HG03469 (cell line): Measurements from ENCODE around the gene BLACAT1.
"Not testable (repeated sequence)": the region's sequence is repeated elsewhere in the genome, so short reads cannot be mapped to it uniquely, and the experiment has no call there.

Experiments used
- ATAC-seq: cut with Tn5 transposase; IDR thresholded peaks from one replicate; pipeline ENCODE4 v1.9.1; 2021; ENCODE audit warnings: mild to moderate bottlenecking, moderate library complexity, moderate number of reproducible peaks; ENCODE audit not compliant: unreplicated experiment

The BLACAT1 gene

DNA sequence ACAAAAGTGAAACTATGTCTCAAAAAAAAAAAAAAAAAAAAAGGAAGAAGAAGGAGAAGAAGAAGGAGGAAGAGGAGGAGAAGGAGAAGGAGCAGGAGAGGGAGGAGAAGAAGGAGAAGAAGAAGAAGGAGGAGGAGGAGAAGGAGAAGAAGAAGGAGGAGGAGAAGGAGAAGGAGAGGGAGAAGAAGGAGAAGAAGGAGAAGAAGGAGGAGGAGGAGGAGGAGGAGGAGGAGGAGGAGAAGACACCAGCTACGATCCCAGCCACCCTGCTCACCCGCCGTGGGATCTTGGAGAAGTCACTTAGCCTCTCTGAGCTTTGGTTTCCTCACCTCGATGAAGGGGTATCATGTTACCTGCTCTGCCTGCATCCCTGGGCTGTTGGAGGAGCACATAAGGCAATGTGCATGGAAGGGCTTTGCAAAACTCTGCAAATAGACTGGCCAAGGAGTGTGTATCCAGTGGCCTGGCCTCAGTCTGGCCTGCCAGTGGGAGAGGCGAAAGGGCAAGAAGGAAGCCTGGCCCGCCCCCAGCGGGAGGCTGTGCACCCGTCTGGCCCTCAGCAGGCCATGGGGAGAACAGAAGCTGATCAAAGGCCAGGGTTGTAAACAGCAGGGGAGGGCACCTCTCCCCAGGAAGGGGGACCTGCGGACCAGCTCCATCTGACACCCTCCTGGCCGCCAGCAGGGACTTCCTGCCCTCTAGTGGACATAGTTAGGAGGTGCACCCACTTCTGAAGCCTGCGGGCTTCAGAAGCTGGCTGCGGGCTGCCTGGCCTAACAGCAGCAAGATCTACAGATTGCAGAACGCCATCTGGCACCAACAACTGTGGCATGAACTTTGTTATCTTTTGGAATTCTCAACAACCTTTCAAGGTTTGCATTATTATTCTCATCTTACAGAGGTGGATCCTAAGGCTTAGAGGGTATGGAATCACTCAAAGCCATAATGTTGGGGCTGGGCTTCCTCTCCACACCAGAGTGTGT, 29.4 kb upstream of the BLACAT1 start:
- no peak for ATAC-seq

GRCh38 chr1:205483372-205483771, 27.5 kb upstream of the BLACAT1 start:
- no peak for ATAC-seq

GRCh38 chr1:205482587-205482986, 26.7 kb upstream of the BLACAT1 start:
- ATAC-seq = not testable (repeated sequence)

DNA sequence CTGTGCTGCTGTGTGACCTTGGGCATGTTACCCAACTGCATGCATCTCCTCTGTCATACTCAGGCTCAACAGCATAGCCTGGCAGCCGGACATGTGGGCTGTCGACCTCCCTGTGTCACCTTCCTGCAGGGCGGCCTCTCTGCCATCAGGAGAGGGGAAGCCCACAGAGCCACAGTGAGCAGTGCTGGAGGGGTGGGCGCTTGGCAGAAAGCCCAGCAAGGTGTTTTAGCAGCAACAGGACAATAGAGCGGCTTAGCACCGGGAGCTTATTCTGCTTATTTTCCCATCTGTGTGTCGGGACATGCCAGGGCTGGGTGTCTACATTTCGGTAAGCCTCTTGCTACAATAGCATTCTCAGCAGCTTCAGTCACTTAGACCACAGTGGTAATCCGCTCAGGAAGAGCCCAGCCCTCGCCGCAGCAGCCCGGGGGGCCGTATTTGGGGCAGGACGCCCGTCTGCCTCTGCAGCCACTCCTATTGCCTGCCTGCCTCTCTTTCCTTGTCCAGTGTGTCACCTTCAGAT, 25.8 kb upstream of the BLACAT1 start:
- no peak for ATAC-seq

DNA sequence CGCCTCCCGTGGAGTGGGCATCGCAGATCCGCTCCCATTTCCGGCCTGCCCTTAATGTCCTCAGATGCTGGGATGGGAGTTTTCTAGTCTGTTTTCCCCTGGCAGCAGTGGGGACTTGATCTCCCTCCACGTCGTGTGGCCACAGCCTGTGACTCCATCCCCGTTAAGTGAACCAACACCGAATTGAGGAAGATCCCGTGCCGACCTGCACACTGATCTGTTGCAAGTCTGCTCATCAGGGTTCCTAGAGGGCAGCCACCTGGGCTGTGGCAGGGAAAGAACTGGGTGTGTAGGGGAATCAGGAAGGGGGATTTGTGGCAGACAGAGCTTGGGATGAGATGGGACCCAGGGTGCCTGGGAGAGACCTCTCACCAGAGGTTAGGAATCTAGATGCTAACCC, 25.4 kb upstream of the BLACAT1 start:
- ATAC-seq = no peak

GRCh38 chr1:205480349-205480985, 24.6 kb upstream of the BLACAT1 start:
- no peak for ATAC-seq

- not testable (repeated sequence) for ATAC-seq
Observed at GRCh38 chr1:205478985-205479384, 23.1 kb upstream of the BLACAT1 start.

DNA sequence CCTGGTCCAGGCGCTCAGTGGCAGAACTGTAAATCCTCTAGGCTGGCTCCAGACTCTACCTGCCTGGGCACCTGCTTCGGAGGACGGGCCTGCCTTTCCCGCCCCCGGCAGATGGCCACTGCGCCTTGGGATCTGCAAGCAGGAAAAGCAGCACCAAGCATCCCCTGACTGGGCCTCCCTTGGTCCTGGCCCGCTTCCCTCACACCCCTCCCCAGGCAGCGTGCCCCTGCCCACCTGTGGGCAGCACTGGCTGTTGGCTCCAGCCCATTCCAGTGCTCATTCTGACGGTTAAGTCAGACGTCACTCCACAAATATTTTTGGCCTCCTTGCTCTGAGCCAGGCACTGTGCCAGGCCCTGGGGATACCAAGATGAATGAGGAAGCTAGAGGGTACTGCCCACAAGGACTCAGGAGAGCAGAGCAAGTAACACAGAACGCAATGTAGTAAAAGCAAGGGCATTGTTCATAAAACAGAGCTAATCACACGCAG, 22.0 kb upstream of the BLACAT1 start:
- ATAC-seq = no peak

DNA sequence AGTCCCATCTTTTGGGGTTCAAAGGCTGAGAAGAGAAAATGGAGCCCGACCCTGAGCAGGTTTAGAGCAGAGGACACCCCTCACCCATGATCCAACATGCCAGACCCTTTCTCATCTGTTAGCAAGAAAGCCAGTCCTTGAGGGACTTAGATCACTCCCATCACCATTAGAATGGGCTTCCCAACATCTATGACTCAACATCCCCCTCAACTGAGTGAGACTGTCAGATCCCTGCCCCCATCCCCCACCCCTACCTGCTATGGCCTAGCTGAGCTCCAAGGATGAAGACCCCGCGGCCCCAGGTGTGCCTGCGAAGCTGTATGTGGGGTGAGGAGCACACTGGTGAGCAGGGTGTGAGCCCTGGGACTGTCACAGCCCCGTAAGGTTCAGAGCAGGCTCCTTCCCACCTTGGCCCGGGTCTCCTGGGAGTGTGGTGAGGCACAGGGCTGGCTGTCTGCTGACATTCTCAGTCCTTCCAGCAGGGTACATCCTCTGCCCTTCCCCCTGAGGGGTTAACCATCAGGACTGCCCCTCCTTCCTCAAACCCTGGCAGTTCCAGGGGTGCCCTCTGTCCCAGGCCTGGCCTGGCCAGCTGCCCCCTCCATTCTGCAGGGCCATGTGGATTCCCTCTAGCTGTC, 21.4 kb upstream of the BLACAT1 start:
- no peak for ATAC-seq

- no peak for ATAC-seq
Observed at GRCh38 chr1:205476648-205477047, 20.8 kb upstream of the BLACAT1 start.

DNA sequence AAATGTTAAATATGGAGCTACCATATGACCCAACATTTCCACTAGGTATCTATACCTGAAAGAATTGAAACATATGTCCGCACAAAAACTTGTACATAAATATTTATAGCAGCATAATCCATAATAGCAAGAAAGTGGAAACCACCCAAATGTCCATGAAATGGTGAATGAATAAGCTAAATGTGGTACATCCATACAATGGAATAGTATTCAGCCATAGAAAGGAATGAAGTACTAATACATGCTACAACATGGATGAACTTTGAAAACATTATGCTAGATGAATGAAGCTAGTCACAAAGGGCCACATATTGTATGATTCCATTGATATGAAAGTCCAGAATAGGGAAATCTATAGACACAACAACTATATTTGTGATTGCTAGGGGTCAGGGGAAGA, 20.0 kb upstream of the BLACAT1 start:
- ATAC-seq = no peak

- ATAC-seq = no peak
Observed at GRCh38 chr1:205474571-205474970, 18.7 kb upstream of the BLACAT1 start.

DNA sequence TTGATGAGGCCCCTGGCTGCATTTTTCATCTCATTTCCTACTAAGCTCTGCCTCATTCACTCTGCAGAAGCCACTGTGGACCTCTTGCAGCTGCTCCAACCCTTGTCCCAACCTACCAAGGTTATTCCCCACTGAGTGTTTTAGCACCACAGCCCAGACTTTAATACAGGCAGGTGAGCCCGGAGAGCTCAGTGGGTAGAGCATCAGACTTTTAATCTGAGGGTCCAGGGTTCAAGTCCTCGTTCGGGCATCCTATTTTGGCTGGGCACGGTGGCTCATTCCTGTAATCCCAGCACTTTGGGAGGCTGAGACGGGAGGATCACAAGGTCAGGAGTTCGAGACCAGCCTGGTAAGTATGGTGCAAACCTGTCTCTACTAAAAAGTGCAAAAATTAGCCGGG, 18.1 kb upstream of the BLACAT1 start:
- no peak for ATAC-seq

DNA sequence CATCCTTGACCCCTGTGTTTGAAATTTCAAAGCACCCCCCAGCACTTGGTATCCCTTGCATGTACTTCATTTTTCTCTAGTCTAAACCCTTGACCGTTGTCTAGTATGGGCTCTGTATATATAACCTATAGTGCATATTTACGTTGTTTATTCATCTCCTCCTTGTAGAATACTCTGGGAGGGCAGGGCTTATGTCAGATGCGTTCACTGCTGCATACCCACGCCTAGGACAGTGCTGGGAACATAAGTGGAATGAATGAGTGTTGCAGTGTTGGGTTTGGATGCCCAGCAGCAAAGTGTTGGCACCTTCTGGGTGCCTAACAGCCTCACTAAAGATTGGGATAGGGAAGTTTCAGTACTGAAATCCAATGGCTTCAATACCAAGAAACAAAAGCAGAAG, 17.6 kb upstream of the BLACAT1 start:
- ATAC-seq = no peak

DNA sequence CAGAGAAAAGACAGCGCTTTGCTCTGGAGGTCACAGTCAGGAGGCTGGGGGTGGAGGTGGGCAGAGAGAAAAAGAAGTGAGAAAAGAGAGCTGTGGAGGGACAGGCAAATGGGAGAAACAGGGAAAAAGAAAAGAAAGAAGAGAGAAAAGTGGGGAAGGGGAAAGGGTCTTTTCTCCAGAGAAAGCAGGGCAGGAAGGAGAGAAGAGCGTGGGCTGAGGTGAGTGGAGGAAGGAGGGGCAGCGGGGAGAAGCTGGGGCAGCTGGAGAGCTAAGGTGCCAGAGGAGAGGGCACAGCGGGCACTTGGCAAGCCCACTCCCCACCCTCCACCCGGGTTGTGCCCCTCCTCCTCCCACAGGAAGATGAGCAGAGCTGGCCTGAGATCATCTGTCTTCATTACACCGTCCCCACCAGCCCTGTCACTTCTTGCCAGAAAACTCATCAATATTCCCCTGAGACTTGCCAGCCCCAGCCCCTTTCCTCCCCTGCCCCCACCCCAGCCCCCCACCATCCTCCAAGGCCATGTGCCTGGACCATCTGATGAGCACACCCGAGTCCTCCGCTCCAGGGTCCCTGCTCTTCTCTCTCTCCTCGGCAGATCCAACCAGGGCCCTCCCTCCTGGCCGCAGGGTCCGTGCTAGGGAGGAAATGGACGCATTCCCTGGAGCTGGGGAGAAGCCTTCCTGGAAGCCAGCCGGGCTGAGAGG, 17.0 kb upstream of the BLACAT1 start:
- ATAC-seq = no peak

GRCh38 chr1:205470131-205470530, 14.3 kb upstream of the BLACAT1 start:
- ATAC-seq = no peak

- ATAC-seq = no peak
Observed at GRCh38 chr1:205466595-205467220, 10.9 kb upstream of the BLACAT1 start.

DNA sequence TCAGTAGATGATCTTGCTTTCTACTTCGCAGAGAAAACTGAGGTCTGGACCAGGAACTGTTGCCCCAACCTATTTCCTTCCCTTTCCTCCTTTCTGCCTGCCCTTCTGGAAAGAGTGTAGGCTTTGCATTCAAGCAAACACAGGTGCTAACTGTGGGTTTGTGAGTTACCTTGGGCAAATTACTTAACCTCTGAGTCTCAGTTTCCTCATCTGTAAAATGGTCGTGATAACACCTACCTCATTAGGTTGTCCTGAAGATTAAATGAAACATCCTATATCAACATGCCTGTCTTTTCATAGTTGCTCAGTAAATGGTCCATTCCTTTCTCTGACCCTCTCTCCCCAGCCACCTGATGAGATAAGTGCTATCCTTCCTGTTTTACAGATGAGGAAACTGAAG, 9.5 kb upstream of the BLACAT1 start:
- no peak for ATAC-seq

DNA sequence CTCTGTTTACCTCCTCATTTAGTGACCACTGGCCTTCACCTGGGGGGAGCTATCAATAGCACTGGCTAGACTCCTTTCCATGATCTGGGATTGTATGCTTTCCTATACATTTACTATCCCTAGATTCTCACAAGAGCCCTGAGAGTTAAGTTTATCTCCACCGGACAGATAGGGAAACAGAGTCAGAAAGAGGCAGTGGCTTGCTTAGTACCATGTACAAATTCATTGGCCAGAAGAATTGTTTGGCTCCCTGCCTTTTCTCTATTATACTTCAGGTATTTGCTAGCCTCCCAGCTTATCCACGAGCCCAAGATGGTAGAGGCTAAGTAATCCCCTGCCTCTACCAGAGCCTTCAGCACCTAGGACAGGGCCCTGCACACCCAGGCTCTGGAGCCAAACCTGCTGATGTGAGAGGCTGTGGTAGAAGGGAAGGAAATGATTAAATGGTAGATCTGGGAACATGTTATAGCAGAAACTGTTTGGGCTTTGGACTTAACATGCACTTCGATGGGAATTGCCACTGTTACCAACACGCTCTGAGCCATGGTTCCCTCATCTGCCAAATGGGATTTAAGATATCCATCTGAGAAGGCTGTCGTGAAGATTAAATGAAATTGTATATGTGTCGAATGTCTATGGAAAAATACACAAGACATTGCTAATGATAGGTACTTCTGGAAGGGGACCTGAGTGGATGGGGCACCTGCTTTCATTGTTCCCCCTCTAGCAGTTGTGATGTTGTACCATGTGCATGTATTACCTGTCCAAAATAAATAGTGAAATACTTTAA, 3.1 kb upstream of the BLACAT1 start:
- no peak for ATAC-seq
